ENCODE measurements around the gene AXL.

DNA sequence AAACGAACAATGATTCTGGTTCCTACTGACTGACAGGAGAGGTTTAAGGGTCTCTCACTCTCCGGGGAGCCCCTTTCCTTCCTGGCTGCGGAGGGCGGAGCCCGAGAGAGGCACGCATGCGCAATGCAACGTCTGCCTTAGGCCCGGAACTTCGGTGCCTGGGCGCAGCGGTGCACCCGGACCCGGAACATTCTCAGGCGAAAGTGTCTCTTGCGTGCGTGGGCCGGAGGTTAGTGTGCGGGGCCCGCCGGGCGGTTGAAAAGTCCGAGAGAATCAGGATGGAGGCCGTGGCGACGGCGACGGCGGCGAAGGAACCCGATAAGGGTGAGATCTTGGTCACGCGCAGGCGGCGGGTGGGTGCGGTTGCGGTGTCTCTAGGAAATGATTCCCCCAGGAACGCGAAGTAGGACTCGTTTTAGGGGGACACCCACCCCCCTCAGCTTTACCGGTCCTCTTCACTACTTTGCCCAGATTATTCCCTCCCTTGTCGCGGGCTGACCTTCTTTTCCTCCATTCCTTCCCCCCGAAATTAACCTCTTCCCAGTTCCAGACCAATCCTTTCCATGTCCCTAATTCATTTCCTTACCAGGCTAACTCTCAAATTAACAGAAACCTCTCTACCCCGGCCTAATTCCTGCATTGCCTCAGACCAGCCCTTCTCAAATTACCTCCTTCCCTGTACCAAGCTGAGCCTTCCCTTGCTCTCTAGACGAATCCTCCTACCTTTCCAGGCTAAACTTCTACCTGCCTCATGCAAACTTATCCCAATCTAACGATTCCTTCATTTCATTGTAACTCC is 91.2 kb downstream of the AXL start, which contains the start of gene CCDC97:
- TF ChIP-seq, protein P1, sequence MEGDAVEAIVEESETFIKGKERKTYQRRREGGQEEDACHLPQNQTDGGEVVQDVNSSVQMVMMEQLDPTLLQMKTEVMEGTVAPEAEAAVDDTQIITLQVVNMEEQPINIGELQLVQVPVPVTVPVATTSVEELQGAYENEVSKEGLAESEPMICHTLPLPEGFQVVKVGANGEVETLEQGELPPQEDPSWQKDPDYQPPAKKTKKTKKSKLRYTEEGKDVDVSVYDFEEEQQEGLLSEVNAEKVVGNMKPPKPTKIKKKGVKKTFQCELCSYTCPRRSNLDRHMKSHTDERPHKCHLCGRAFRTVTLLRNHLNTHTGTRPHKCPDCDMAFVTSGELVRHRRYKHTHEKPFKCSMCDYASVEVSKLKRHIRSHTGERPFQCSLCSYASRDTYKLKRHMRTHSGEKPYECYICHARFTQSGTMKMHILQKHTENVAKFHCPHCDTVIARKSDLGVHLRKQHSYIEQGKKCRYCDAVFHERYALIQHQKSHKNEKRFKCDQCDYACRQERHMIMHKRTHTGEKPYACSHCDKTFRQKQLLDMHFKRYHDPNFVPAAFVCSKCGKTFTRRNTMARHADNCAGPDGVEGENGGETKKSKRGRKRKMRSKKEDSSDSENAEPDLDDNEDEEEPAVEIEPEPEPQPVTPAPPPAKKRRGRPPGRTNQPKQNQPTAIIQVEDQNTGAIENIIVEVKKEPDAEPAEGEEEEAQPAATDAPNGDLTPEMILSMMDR (IDR thresholded peaks at IDR 0.05; ENCODE audit: borderline replicate concordance, extremely low read depth, low read length, poor library complexity, severe bottlenecking) = no peak
- no peak for TF ChIP-seq EZH2 (IDR thresholded peaks at IDR 0.05; ENCODE audit: borderline replicate concordance, low read depth, low read length, severe bottlenecking)
